ENCODE measurements around the gene ZNF275.

The ZNF275 gene

DNA sequence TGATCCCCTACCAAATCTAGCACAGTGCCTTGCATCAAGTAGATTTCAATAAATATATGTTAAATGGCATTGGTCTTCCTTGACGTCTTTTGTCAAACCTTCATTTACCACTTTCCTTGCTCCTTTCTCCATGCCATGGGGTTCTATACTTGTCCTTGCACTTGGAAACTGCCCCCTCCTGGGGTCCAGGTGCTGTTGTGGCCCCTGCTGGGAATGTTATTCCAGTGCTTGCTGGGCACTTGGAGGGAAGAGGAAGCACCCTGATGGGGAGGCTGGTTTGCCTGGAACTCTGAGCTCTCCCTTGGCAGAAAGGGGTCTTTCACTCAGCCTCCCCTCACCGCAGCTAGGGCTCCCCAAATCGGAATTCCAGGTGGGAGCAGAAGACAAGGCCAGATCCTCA is 18.9 kb downstream of the ZNF275 start:
- FAIRE-seq: no peak

GRCh38 chrX:153353416-153353815 is 19.5 kb downstream of the ZNF275 start:
- FAIRE-seq (no peak), DNase-seq (ENCODE audit: insufficient read length, low spot score) (no peak)

More for the DNA sequence above, 18.9 kb downstream of the ZNF275 start:
- DNase-seq (ENCODE audit: insufficient read length, low spot score): no peak

DNA sequence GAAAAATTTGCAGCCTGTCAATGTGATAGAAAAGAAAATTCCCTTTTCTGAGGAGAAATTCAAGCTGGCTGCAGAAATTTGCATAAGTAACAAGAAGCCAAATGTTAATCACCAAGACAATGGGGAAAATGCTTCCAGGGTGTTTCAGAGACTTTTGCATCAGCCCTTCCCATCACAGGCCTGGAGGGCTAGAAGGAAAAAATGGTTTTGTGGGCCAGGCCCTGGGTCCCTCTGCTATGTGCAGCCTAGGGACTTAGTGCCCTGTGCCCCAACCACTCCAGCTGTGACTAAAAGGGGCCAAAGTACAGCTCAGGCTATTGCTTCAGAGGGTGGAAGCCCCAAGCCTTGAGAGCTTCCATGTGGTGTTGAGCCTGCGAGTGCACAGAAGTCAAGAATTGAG is 23.9 kb downstream of the ZNF275 start:
- FAIRE-seq (no peak), DNase-seq (ENCODE audit: insufficient read length, low spot score) (no peak)

DNA sequence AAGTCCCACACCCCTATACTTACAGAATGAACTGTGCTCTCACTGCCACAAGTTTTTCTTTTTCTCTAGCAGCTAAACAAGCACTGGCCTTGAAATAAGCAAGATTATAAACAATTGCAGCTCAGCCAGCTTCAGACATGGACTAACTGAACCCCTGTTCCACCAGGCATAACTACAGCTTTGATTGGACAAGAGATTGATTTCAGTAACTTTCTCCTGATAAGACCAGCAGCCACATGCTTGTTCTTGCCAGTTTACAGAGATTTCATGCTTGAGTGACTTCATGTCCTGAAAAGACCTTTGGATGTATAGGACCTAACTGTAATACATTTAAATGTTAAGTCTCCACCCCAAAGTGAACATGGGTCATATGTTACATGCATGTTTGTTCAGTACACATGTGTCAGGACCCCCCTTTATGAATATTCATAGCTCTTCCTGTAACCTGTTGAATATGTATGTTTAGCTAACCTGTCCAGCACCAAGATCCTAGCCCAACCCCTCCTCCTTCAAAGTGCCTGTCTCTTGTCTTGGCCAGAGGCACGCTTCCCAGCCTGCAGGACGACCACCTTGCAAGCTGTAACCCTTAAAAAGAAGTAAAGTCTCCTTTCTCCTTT is 27.9 kb downstream of the ZNF275 start:
- DNase-seq (ENCODE audit: insufficient read length, low spot score): no peak

GRCh38 chrX:153365670-153366069 is 31.7 kb downstream of the ZNF275 start:
- FAIRE-seq (peak; percentile 11), DNase-seq (ENCODE audit: insufficient read length, low spot score) (no peak)

More for the DNA sequence above, 27.9 kb downstream of the ZNF275 start:
- FAIRE-seq: no peak

DNA sequence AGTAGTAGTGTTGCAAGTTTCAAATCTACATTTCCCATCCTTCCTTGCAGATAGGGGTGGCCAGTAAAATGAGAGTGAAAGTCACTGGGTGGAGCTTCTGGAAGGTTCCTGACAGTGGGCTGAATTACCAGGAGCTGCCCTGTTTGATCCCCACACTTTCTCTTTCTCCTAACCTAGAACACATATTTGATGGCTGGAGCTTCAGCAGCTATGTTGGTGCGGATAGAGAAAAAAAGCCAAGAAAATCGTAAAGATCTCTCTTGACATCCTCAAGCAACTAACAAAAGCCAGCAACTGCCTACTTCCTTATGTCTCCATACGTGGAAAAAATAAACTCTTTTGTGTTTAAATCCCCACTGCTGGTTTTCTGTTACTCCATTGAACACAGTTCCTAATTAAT is 32.2 kb downstream of the ZNF275 start:
- no peak for DNase-seq (ENCODE audit: insufficient read length, low spot score)
- FAIRE-seq: peak; percentile 60

GRCh38 chrX:153366878-153367538 is 33.1 kb downstream of the ZNF275 start:
- DNase-seq (ENCODE audit: insufficient read length, low spot score): no peak
- FAIRE-seq: no peak

DNA sequence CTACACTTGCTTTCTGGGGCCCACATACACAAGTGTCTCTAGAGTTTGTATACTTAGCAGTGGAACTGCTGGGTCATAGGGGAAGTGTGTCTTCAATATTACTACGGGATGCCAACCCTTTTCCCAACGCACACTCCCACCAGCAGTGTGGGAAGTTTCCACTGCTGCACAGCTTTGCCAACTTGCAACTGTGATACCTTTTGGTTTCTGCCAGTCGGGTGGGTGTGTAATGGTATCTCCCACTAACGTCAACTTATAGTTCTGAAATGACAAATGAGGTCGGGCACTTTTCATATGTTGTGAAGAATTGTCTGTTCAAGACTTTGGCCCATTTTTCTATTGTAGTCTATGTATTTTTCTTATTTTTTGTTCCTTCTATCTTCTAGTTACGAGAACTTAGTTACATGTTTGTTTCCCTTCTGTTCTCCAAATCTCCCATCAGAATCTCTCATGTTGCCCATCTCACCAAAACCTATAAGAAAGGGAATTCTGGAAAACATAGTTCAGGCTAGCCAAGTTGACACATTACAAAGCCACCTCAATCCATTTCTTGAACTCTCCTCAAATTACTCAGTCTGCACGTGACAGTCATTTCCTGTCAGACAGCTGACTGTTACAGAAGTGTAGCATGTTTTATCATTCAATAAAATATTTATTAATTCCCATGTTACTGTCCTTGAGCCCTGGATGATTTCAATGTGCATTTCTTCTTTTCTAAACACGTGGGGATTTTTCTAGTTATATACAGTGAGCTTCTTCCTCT is 36.5 kb downstream of the ZNF275 start:
- FAIRE-seq (peak; percentile 76), DNase-seq (ENCODE audit: insufficient read length, low spot score) (no peak)

DNA sequence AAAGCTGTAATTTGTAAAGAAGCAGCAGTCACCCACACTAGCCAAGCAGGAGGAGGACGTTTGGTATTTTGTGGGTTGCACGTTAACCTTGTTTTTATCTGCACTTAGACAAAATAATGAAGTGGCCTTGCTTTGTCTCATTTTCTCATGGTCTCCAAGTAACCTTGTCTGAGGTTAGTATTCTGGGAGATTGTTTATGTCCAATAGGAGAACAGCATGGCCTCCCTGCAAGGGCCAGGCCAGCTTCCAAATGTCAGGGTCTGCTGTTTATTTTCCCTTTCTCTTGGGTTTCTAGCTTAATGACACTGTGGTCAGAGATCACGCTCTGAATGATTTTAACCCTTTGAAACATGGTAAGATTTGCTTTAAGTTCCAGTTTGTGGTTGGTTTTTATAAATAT is 37.3 kb downstream of the ZNF275 start:
- FAIRE-seq (no peak), DNase-seq (ENCODE audit: insufficient read length, low spot score) (no peak)

GRCh38 chrX:153372949-153373348 is 39.0 kb downstream of the ZNF275 start:
- FAIRE-seq (no peak), DNase-seq (ENCODE audit: insufficient read length, low spot score) (no peak)

DNA sequence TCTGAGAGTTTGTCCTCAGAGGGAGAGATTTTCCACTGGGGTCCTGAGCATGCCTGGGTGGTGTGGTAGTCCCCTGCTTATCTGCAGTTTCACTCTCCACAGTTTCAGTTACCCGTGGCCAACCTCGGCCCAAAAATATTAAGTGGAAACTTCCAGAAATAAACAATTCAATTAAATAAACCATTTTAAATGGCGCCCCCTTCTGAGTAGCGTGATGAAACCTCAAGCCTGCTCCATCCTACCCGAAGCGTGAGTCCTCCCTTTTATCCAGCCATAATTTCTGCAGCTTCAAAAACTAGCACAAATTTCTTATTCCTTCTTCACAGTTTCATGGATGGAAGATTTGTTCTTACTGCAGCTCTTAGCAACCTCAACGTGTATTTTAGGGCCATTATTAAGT is 40.5 kb downstream of the ZNF275 start:
- no peak for FAIRE-seq
- no peak for DNase-seq (ENCODE audit: insufficient read length, low spot score)

DNA sequence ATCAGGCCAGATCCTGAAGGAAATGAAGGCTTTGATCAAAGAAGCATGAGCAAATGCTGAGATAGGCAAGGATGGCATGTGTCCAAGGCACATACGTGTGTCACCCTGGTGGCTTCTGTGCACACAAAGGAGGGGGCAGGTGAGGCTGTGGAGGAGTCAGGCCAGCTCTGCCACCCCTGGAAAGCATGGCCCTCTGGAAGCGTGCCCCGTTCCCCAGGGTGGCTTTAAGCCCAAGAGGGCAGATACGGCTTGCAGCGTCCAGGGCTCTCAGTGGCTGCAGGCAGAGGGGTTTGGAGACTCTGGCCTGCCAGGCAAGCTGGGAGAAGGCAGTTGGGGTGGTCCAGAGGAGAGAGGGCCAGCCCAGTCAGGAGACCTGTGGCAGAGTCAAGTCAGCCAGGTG is 41.6 kb downstream of the ZNF275 start:
- DNase-seq (ENCODE audit: insufficient read length, low spot score) (no peak), FAIRE-seq (no peak)

GRCh38 chrX:153377727-153378126 is 43.8 kb downstream of the ZNF275 start:
- DNase-seq (ENCODE audit: insufficient read length, low spot score) (no peak), FAIRE-seq (no peak)

GRCh38 chrX:153378607-153379006 is 44.7 kb downstream of the ZNF275 start:
- FAIRE-seq (no peak), DNase-seq (ENCODE audit: insufficient read length, low spot score) (no peak)

- FAIRE-seq (no peak), DNase-seq (ENCODE audit: insufficient read length, low spot score) (no peak)
These were observed 45.6 kb downstream of the ZNF275 start for GRCh38 chrX:153379508-153379907.

DNA sequence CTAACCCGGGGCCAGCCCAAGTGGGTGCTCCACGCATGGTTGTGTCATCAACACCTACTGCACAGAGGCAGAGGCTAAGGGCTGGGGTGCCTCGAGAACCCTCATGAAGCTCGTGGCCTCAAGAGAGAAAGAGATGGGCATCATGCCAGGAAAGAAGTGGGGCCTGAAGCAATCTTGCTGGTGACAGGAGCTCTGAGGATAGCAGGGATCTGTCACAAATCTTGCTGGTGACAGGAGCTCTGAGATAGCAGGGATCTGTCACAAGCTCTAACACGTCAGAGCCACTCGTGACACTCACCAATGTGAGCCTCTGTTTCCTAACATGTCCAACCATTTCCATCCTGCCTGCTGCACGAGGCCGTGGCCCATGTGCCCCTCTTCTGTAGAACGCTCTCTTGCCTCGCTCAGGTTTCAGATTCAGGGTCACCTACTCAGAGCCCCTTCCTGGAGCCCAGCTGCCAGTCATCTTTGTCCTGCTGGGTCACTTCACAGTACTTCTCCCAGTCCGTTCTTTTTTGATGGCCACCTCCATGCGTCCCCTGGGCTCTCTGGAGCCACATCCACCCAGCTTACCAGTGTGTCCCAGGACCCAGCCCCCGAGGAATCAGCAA is 46.1 kb downstream of the ZNF275 start:
- no peak for DNase-seq (ENCODE audit: insufficient read length, low spot score)
- no peak for FAIRE-seq

DNA sequence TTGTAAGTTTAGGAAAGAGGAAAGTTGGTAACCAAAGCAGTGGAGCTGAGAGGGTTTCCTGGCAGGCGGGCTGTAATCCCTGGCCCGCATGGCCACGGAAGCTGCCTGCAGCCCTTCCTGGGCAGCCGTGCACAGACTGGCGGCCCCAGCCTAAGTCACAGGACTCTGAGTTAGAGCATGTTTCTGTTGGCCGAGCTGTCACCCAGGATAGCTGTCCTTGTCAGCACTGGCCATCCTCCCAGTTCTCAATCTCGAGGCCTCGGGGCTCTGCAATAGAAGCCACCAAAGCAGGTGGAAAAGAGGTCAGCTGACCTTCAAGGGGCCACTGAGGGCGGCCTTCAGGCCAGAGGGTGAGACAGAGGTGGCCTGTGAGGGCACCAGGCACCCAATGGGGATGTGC is 46.7 kb downstream of the ZNF275 start:
- DNase-seq (ENCODE audit: insufficient read length, low spot score): no peak
- no peak for FAIRE-seq

DNA sequence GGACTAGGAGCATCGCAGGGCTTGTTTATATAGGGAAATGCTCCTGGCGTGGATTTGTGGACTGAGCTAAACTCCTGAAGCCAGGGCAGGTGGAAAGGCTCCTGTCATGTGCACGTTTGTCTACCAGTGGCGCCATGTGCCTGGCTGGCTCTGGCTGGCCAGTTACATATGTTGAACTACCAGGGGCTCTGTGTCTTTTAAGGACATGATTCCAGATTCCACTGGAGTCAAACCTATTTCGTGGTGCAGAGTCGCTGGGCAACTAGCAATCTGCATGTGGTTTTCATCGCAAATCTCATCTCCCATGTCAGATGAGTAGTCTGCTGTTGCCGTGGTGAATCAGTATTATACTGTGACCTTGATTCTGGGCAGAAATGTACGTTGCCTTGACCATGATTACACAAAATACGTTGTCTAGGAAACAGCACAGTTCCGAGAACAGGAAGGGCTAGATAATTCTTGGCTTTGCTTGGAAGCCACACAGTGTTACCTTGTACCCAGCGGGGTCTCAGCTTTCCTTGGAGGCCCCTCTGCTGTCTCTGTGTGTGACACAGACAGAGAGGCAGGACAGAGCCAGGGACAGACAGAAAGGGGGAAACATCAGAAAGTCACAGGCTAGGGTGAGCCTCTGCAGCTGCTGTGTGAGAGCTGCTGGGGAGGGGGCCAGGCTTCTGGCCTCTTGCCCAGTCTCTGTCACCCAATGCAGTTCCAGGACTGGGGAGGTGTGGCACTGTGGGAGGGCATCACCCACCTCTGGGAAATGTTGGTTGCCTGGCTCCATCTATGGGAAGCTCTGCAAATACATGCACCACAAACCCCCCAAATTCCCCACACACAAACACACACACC is 48.0 kb downstream of the ZNF275 start:
- no peak for FAIRE-seq
- no peak for DNase-seq (ENCODE audit: insufficient read length, low spot score)

- FAIRE-seq (no peak), DNase-seq (ENCODE audit: insufficient read length, low spot score) (no peak)
These were observed 48.9 kb downstream of the ZNF275 start for GRCh38 chrX:153382563-153383482.

DNA sequence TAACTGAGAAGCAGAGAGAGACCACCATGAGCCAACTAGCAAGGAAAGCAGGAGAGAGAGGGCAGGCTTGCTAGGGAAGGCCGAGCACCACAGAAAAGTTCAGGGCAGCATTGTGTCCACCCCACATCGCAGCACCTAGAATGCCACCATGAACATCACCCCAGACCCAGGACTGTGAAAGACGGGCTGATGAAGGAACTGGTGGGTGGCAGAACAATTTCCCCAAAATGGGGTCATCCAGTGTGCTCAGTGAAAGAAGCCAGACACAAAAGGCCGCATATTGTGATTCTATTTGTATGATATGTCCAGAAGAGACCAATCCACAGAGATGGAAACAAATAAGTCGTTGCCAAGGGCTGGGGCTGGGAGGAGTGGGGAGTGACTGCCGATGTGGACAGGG is 50.4 kb downstream of the ZNF275 start:
- FAIRE-seq: no peak
- DNase-seq (ENCODE audit: insufficient read length, low spot score): no peak

Data from GM19239 (cell line).